Transverse colon (tissue), 4 donors: ENCODE measurements around the gene PDE9A. TPM values are rescaled to one million over a fixed set of nuclear protein-coding genes. Genes with fewer than 3 reads are reported as not detected.

Experiments used
- DNase-seq: peaks from one replicate; pipeline ENCODE4 v3.0.0-alpha.2; 2019
- H3K27ac ChIP-seq, 4 donors: fragments of 200-600 bp; sonication (generic); 2 replicates each; pipeline ENCODE4 v1.5.1; 2016 to 2018; ENCODE audit warnings: inconsistent platforms in 4 of 4
- H3K27me3 ChIP-seq: fragments of 200-600 bp; sonication (generic); 2 replicates; pipeline ENCODE4 v1.5.1; 2017; ENCODE audit warnings: inconsistent platforms
- H3K36me3 ChIP-seq, 4 donors: fragments of 200-600 bp; sonication (generic); 2 replicates each; pipeline ENCODE4 v1.5.1; 2017 to 2019; ENCODE audit warnings: inconsistent platforms in 4 of 4
- H3K4me1 ChIP-seq, 4 donors: fragments of 200-600 bp; sonication (generic); 2 replicates each; pipeline ENCODE4 v1.5.1; 2017 to 2020; ENCODE audit warnings: inconsistent platforms in 4 of 4
- H3K4me3 ChIP-seq, 4 donors: fragments of 200-600 bp; sonication (generic); 1 replicate in 1 of 4; 2 replicates in 3 of 4; pipeline versions ENCODE4 v1.5.1 to v1.6.1; 2017 to 2019; ENCODE audit warnings: inconsistent platforms in 4 of 4
- H3K9me3 ChIP-seq, 2 donors: fragments of 200-600 bp; sonication (generic); 2 replicates each; pipeline ENCODE4 v1.5.1; 2017 to 2019; ENCODE audit warnings: inconsistent platforms in 2 of 2
- CTCF ChIP-seq, 5 experiments: fragments of 200-600 bp in 3 of 5; fragments of 450-650 bp in 2 of 5; sonication (generic) in 3 of 5; IDR thresholded peaks; 1 replicate in 2 of 5; 2 replicates in 3 of 5; pipeline ENCODE4 v1.5.1; 2016 to 2017; ENCODE audit warnings: antibody characterized with exemption in 5 of 5, inconsistent platforms in 3 of 5, mild to moderate bottlenecking in 2 of 5, moderate library complexity in 1 of 5
- EP300 ChIP-seq: sonication (generic); formaldehyde crosslinking; IDR thresholded peaks from one replicate; pipeline ENCODE4 v1.6.1; 2017; ENCODE audit warnings: antibody characterized with exemption, low read depth
- POLR2A ChIP-seq: fragments of 450-650 bp; IDR thresholded peaks from one replicate; pipeline ENCODE4 v1.6.1; 2016; ENCODE audit warnings: antibody characterized with exemption, mild to moderate bottlenecking, moderate library complexity
- POLR2AphosphoS5 ChIP-seq, 3 donors: sonication (generic); formaldehyde crosslinking; IDR thresholded peaks; one replicate each; pipeline ENCODE4 v1.6.1; 2016; ENCODE audit warnings: antibody characterized with exemption in 3 of 3
- WGBS, 2 donors: methylation state at CpG; one replicate each; pipeline ENCODE4 v1.1.5; 2018; ENCODE audit warnings: low coverage in 1 of 2; 5-methylcytosine and 5-hydroxymethylcytosine counted together
- in situ Hi-C, 4 donors: fragments of 200-750 bp; cut with MboI; loops; one replicate each; pipeline versions ENCODE4 v1.15.0 to v1.15.1; 2017; ENCODE audit warnings: low sequenced_read_pairs in 3 of 4, low pct_ligation_motif_present in 1 of 4, low pct_unique_long_range_greater_than_20kb in 1 of 4
- intact Hi-C: fragments of 100-400 bp; cut with DNase I; formaldehyde crosslinking; loops from one replicate; pipeline ENCODE4 v1.15.1; 2023; ENCODE audit warnings: low total_unique reads
- total RNA-seq, 4 donors: library from RNA; depleted of rRNA; stranded (reverse); fragments of >200 nt; gene quantifications; one replicate each; pipeline ENCODE4 v1.1.0, GENCODE V29; 2016

Gene PDE9A
- total RNA-seq, 4 donors from 2014 or later, result 65.7 to 673 (median 364) TPM

- Histone ChIP-seq H3K4me1 (peaks cover 0 to 18% (median 6%) of the 10 kb centered on the region in 4 donors), H3K27ac (no peak overlapping the region), H3K9me3 (no peaks in the 10 kb centered on the region), H3K27me3 (no peaks in the 10 kb centered on the region), H3K4me3 (no peak overlapping the region), H3K36me3 (no peaks in the 10 kb centered on the region)
- intact Hi-C loops (no loop called here), in situ Hi-C loops (no loop called here)
- WGBS, 2 donors, result 97% methylated on average over 7 of the region's 7 CpGs; no CpG with 5 or more reads in 1 of the 2 donors
- TF ChIP-seq POLR2A (no peak), CTCF (IDR thresholded peaks at IDR 0.05) (no peak), POLR2AphosphoS5 (IDR thresholded peaks at IDR 0.05) (no peak), EP300 (no peak)
- DNase-seq, result no peak
These were observed 26.6 kb downstream of the PDE9A start for GRCh38 chr21:42680058-42680330.

- H3K27me3 ChIP-seq, result no peaks in the 10 kb centered on the region
- TF ChIP-seq POLR2AphosphoS5 (IDR thresholded peaks at IDR 0.05) (no peak), CTCF (IDR thresholded peaks at IDR 0.05) (no peak), EP300 (no peak), POLR2A (no peak)
- H3K27ac ChIP-seq, result no peak overlapping the region
- intact Hi-C loops, result no loop called here
- H3K4me3 ChIP-seq, result no peak overlapping the region
- WGBS, 2 donors, result 87% methylated on average over 11 of the region's 11 CpGs; no CpG with 5 or more reads in 1 of the 2 donors
- DNase-seq, result no peak
- H3K9me3 ChIP-seq, result no peaks in the 10 kb centered on the region
- no peaks in the 10 kb centered on the region for H3K36me3 ChIP-seq
- in situ Hi-C loops, result no loop called here
- H3K4me1 ChIP-seq, result peaks cover 0 to 19% (median 6%) of the 10 kb centered on the region in 4 donors
These were observed 27.0 kb downstream of the PDE9A start for GRCh38 chr21:42680429-42680828.

GRCh38 chr21:42681296-42682206 is 28.1 kb downstream of the PDE9A start:
- H3K4me1 ChIP-seq, result peaks cover 0 to 19% (median 6%) of the 10 kb centered on the region in 4 donors
- TF ChIP-seq CTCF (IDR thresholded peaks at IDR 0.05) (no peak), EP300 (no peak), POLR2AphosphoS5 (IDR thresholded peaks at IDR 0.05) (no peak), POLR2A (no peak)
- no peaks in the 10 kb centered on the region for H3K9me3 ChIP-seq
- DNase-seq, result no peak
- H3K4me3 ChIP-seq, result no peak overlapping the region
- H3K27me3 ChIP-seq, result no peaks in the 10 kb centered on the region
- 85 to 86% methylated on average over 7 to 24 of the region's 24 CpGs for WGBS, 2 donors
- peaks cover 0 to 5% (median 0%) of the 10 kb centered on the region in 4 donors for H3K36me3 ChIP-seq
- no peak overlapping the region for H3K27ac ChIP-seq
- in situ Hi-C loops, result no loop called here
- intact Hi-C loops, result no loop called here

- DNase-seq, result no peak
- H3K27me3 ChIP-seq, result no peaks in the 10 kb centered on the region
- H3K4me3 ChIP-seq, result no peak overlapping the region
- intact Hi-C loops, result no loop called here
- no peak overlapping the region for H3K27ac ChIP-seq
- H3K36me3 ChIP-seq, result peaks cover 0 to 5% (median 0%) of the 10 kb centered on the region in 4 donors
- in situ Hi-C loops, result no loop called here
- no peak for TF ChIP-seq CTCF (IDR thresholded peaks at IDR 0.05)
- no peak for TF ChIP-seq POLR2AphosphoS5 (IDR thresholded peaks at IDR 0.05)
- TF ChIP-seq POLR2A, result no peak
- no peak for TF ChIP-seq EP300
- peaks cover 0 to 16% (median 4%) of the 10 kb centered on the region in 4 donors for H3K4me1 ChIP-seq
- 73 to 83% methylated on average over 5 to 15 of the region's 15 CpGs for WGBS, 2 donors
- no peaks in the 10 kb centered on the region for H3K9me3 ChIP-seq
These were observed 29.3 kb downstream of the PDE9A start for GRCh38 chr21:42682661-42683210.
